Glomerular endothelial cell (primary cell): Measurements from ENCODE around the gene CYTH1. TPM values are rescaled to one million over a fixed set of nuclear protein-coding genes. Genes with fewer than 3 reads are reported as not detected.

Experiments
- DNase-seq: peaks from one replicate; pipeline ENCODE4 v3.0.0-alpha.2; 2011; ENCODE audit warnings: low read depth, low spot score; ENCODE audit errors: extremely low read depth
- total RNA-seq: library from RNA; depleted of rRNA; stranded (reverse); fragments of >200 nt; gene quantifications from 2 replicates; pipeline ENCODE4 v1.2.3, GENCODE V29; 2015

CYTH1 gene
- total RNA-seq, 1 donor from 2014 or later = 61.6 TPM

DNA sequence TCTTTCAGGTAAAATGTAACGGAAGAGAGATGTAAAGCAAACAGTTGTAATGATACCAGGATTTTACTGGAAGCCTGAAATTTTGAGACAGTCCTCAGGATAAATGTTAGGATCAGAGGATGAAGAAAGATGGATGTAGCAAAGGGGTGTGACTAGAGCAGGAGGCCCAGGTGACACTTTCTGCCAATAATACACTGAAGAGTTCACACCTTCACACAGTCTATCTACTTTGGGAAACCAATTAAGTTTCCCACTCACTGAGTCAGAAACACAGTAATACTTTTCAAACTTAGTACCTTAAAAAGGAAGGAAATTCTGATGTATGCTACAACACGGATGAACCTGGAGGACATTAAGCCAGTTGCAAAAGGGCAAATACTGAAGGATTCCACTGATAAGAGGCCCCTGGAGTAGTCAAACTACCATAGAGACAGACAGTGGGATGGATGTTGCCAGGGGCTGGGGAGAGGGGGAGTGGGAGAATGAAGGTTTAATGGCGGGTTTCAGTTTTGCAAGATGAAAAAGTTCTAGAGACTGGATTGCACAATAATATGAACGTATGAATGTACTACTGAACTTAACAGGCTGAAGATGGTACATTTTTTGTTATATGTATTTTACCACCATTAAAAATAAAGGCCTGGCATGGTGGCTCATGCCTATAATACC, 62.3 kb downstream of the CYTH1 start:
- DNase-seq = no peak

DNA sequence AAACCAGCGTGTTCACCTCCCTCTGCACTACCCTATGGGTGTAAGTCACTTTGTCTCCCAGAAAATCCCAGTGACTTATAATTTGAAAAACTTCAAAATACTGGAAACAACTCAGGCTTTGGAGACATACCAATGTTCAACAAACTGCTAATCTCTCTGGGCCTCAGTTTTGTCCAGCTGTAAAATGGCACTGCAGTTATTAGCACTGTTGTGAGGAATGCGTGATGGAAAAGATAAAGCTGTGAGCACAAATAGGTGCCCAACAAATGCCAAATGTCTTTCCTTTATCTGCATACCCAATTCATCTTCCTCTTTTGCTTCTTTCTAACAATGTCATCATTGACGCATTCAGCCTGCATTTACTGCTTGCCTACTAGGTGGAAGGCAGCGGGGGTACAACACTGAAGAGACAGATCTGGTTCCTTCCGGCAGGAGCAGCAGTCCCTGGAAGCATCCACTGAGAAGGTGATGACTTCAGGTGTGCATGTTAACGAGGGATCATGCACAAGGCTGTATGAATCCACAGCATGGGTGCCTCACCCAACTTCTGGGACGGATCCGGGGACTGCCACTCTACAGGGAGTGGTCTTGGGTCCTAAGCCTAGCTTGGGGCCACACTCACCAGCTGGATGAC, 63.4 kb downstream of the CYTH1 start:
- no peak for DNase-seq

DNA sequence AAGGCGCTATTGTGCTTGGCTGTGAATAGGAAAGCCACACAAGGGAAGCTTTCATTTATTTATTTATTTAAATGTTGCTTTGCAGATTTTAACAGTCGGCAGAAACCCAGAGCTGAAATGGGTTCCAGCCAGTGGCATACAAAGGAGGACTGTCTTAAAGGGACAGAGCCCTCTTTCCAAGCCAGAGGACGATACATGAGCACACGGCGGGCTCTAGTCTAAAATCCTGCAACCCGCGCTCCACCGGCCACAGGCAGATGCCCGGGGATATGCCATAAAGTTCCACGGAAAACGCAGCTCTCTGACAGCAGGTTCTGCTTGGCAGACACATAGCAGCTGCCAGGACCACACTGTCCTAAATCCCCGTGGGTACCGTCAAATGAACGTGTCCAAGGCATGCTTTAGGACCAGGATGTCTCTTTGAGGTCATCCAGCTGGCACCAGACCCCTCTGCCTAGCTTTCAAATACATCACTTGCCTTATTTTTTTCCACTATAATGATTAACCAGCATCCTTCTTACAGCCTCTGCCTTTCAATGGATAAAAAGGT, 64.6 kb downstream of the CYTH1 start:
- DNase-seq = no peak

DNA sequence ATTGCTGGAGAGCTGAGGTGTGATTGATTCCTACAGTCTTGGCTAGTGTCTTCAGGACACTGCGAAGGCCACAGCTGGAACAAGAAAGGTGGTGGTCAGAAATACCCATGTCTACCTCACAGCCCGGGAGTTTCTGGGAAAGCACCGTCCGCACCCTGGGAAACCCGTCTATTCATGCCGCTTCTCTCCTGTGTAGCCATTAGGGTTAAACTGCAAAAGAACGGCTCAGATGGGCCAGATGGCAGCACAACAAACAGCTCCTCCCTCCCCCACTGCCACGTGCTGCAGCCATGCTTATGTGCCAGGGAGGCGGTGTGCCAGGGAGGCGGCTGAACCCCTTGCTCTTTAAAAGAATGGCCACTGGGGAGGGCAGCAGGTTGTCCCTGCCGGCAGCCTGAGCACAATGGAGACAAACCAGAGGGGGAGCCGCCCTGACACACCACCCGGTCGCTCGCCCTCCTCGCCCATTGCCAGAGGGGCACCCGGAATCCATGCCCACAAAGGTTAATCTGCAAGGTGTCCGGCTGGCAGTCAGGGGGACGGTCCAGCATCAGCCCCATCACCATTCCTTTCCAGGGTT, 65.2 kb downstream of the CYTH1 start:
- no peak for DNase-seq

DNA sequence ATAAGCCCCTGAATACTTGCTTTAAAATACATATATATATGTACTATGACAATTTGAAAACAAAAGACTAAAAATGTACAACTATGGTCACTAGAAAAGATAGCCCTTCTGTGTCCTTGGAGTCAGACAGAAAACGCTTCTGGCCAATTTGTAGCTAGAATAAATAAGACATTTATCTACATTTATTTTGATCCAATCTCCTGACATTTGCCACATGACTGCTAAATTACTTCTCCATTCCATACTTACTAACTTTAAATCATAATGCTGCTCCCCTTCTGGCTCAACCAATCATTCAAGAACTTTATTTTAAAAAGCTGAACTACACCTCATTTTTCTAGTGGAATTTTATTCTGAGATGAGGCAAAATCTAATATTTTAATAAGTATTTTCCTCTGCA, 65.8 kb downstream of the CYTH1 start:
- DNase-seq = no peak

DNA sequence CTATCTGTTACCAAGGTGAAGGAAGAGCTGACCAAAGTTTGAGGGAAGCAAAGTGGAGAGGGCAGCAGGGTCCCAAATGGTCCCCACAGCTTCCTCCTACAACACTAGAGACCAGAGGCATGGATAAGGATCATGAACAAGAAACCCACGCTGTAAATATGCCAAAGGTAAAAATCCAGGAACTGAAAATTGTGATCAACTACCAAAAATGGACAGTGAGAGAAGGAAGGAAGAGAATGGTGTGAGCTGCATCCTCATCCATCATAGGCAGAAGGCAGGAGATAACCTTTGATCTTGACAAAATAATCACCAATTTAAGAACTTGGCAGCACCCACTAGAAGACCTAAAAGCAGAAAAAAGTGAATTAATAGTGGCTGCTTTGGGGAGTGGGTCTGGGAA, 66.2 kb downstream of the CYTH1 start:
- no peak for DNase-seq

DNA sequence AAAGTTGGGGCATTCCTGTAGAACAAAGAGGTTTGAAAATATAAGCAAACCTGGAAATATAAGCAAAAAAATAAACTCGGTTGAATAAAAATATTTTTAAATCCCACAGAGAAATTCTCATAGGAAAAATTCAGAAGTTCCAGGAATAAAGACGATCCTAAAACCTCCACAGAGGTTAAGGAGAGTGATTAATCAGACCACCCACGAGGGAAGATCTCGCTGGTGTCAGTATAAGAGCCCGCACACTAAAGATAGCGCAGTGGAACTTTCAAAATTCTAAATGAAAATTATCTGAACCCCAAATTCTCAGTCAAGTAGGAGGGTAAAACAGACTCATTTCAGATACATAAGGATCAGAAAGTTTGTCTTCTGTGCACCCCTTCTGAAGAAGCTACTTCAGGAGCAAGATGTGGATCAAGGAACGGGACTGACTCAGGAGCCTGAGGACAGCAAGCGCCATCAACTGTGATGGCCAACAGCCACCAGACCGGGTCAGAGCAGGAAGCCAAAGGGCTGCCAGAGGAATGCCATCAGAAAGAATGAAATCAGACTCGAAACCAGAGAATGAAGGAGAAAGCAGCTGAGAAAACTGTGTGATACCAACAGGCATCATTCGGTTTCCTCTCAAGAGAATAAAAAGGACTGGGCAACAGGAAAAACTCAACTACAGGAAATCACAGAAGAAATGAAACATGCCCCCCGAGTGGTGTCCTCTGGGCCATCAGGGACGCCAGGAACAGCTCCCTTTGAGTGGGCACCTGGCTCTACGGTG, 66.9 kb downstream of the CYTH1 start:
- DNase-seq = no peak

DNA sequence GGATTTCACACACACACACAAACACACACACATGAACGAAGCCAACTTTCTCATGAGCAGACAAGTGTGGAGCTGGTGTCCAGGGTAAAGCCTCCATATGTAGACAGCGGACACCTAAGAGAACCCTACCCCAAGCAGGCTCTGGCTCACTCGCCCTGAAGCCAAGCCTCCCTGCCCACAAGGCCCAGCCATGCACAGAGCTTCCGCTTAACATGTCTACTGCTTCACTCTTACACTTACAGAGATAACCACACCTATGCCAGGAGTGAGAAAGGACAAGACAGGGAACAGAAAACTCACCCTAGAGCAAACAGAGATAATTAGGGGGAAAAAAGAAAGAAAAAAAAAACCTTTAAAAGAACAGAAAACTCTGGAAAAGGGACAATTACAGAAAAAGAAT, 67.5 kb downstream of the CYTH1 start:
- no peak for DNase-seq

DNA sequence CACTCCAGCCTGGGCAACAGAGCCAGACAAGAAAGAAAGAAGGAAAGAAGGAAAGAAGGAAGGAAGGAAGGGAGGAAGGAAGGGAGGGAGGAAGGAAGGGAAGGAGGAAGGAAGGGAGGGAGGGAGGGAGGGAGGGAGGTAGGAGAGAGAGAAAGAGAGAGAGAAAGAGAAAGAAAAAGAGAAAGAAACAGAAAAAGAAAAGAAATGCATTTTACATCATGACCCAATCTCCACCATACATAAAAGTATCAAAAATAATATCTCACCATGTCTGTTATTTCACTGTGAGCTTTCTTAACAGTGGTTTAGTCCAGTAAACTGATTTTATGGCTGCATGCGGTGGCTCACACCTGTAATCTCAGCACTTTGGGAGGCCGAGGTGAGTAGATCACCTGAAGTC, 70.0 kb downstream of the CYTH1 start:
- DNase-seq = no peak

DNA sequence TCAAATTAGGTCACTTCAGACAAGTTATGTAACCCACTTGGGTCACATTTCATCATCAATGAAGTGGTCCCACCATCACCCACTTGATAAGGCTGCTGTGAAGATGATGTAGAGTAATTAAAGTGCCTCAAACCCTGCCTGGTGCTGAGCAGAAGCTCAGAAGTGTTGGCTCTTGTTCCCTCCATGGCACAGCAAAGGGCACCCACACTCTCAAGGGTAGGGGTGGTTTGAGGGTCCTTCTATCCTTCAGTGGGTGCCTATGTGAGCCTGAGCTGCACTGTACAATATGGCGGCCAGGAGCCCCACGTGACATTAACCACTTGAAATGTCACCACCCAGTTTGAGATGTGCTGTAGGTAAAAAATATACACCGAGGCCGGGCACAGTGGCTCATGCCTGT, 71.5 kb downstream of the CYTH1 start:
- no peak for DNase-seq

DNA sequence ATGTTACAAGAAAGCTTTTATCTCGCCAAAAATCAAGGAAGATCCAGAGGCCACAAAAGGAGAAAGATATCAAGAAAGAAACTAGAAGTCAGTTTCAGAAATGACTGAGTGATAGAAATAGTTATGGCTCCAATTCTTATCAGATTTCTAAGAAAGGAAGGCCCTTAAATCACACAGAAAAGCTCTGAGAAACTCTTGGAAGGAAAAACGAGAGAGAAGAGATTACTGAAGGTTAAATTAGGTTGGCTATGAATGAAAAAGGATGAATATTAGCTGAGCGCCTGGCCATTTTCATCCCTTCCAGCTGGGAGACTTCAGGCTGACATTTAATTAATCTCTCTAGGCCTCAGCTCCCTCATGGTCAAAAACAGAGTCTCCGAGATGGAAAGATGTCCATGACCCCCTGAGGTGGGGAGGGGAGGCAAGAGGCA, 72.3 kb downstream of the CYTH1 start:
- no peak for DNase-seq

DNA sequence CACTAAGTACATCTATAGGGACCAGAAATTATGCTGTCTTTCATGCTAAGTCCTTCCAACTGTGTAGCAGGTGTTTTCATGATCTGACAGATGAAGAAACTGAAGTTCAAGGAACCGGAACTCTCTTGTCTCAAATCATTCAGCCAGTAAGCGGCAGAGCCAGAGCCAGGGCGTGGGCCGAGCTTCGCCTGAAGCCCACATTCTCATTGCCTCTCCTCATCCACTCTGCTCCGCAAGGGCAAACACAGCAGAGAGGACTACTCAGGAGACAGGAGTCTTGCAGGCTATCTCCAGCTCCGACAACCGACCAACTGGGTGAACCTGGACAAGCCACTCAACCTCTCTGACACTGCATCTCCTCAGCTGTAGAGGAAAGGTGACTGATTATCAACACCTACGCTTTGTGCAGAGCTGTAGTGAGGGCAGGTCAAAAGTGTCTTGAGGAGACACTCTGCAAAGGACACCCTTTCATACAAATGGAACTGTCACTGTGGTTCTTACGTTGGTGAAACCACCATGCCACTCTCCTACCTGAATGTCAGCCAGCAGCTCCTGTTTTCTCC, 72.9 kb downstream of the CYTH1 start:
- no peak for DNase-seq

DNA sequence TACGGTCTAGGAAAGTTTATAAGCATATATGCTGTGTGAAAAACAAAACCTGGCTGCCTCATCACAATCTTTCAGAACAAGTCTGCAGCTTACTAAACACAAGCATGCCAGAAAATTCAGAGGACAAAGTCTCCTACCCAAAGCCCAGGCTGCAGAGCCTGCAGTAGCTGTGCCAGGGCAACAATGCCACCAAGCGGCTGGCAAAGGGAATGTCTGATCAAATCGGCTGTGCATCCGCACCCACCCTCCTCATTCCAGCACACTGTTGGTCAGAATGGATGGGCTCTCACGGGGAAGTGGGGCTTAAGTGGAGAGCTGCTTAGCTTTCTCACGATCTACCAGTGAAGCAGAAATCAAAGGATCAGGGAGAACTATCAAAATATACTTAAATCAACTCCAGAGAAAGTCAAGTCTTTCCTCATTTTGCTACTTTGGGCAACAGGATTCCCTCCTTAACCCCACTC, 73.5 kb downstream of the CYTH1 start:
- no peak for DNase-seq

DNA sequence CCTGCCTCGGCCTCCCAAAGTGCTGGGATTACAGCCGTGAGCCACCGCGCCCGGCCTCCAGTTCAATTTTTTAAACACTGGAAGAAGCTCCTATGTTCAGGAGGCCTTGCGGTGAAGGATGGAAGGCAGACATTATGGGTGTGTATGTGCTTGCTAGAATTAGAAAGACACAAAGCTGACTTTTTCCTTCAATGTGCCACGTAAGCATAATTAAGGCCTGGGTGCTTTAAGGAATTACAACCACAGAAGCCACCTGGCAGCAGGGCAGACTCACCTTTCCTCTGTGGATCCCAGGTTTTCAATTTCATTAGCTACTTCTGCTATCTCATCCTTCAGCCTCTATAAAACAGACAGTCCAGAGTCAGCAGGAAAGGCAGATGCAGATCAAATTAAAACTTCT, 74.2 kb downstream of the CYTH1 start:
- no peak for DNase-seq

DNA sequence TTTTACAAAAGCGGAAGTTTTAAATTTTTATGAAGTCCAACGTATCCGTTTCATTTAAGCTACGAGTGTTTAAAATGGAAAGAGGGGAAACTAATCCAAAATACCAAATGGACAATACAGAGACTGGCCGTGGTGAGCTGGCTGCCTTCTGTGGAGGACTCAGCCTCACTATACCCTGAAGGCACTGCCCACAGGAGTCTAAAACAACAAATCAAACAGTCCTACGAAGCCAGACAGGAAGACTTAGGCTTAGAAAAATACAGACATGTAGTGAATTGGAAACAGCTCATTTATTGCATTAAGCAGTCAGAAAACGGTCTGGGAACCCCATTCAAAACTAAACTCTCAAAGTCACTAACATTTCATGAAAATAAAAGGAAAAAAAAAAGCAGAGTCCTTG, 75.1 kb downstream of the CYTH1 start:
- DNase-seq = no peak

DNA sequence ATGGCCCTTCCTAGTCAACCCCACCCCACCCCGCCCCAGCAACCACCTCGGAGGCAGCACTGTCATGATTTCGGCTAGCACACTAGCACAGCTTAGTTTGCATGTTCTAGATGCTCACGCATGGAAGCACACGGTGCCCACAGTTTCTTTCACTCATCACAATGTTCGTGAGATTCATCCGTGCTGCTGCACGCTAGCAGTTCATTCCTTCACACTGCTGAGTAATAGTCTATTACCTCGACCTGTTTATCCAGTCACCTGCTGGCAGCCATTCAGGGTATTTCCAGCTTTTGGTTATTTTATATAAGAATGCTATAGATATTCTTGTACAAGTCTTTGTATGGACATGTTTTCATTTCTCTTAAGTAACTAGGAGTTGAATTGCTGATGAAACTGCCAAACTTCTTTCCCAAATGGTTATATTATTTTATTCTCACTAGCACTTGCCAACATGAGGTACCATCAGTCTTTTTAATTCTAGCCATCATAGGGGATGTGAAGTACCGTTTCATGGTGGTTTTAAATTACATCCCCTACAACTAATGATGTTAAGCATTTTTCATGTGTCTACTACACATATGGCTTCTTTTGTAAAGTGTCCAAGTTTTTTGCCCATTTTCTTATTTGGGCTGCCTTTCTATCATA, 75.7 kb downstream of the CYTH1 start:
- no peak for DNase-seq

DNA sequence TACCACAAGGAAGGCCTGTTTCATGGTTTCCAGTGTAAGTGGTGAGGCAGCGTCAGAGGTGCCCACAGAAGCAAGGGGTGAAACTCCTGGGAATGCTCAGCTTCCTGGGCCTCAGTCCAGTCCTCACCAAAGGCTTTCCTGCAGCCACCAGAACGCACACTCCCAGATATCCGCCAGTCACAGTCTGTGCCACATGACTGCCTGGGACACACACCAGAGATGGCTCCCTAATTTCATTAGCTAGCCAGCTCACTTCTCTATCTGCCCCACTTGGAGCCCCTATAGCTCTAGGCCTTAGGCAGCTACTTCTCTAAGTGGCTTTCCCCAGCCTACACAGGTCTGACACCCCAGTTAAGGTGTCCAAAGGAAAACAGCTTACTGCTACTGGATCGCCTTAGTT, 77.0 kb downstream of the CYTH1 start:
- DNase-seq = no peak

DNA sequence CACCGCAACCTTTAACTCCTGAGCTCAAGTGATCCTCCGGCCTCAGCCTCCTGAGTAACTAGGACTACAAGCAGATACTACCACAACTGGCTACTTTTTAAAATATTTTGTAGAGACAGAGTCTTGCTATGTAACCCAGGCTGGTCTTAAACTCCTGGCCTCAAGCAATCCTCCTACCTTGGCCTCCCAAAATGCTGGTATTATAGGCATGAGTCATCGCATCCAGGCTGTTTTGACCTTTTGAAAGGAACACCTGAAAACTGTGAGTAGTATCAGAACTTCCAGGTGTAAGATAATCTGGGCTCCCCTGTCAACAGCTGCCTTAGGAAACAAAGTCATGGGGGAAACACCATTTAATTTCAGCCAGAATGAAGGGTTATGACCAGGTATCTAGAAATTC, 77.5 kb downstream of the CYTH1 start:
- no peak for DNase-seq

DNA sequence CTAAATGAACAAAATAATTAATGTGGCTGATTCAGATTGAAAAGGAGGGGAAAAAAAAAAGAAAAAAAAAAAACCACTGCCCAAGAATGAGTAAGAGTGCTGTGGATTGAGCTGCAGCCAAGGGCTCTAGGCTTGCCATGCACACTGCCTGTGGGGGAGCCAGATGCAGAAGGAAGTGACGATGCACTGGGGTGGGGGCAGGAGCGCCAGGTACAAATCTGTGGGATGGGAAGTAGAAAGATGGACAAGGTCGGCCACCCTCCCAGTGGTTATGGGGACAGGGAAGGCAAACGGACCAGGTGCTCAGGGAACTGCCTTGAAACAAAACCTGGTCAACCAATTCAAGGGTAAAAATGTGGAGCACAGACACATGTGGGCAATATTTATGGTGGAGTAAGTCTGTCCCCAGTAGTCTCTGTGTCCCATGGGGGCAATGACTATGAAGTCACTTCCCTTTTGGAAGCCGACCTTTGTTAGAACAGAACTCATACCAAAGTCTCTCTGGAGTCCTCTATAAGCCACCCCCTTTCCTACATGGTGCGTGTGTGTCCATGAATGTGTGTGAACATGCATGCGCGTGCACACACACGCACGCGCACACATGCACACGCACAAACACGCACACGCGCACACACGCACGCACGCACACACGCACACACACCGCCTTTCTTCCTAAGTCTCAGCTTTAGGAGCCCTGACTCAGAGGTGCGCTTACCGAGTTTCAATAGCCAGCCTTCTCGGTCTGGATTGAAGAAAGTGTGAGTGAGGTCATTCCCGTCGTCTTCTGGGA, 84.3 kb downstream of the CYTH1 start:
- no peak for DNase-seq

DNA sequence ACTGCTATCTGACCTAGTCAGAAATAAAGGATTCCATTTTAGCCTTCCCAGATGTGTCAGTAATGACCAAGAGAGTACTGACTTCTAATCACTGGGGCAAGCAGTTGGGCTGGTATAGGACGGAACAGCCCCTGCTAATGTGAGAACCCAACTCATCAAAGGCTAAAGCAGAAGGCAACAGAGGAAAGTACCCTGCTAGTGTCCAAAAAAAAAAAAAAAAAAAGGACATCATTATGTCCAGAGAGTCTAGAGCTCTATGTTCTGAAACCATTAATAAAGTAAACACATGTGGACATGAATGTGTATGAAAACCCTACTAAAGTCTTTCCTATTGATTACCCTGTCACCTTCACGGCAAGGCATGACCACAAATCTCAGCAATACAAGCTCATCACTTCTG, 85.0 kb downstream of the CYTH1 start:
- no peak for DNase-seq
